Activated B cell treated with CpG ODN at 0.5 μM for 24 hours (primary cell): ENCODE data around the gene SYT1. TPM values are rescaled to one million over a fixed set of nuclear protein-coding genes. Genes with fewer than 3 reads are reported as not detected.

Experiments
- ATAC-seq: fragments of 200-7000 bp; cut with Tn5 transposase; one replicate; pipeline ENCODE4 v1.10.0; 2021; ENCODE audit warnings: low read depth, mild to moderate bottlenecking, moderate library complexity
- CTCF ChIA-PET: fragments of 350-600 bp; sonication (Branson Sonifier 250); formaldehyde crosslinking; loops from one replicate; lab custom pipeline; 2021; ENCODE audit warnings: antibody characterized with exemption; lab: Charles Lee
- POLR2A ChIA-PET: fragments of 350-600 bp; sonication (Branson Sonifier 250); formaldehyde crosslinking; loops from one replicate; lab custom pipeline; 2021; ENCODE audit warnings: antibody characterized with exemption; lab: Charles Lee
- DNase-seq: peaks from one replicate; pipeline ENCODE4 v3.0.0; 2022
- H3K27ac Mint-ChIP-seq: one replicate; pipeline ENCODE4 v1.8.0; 2020; ENCODE audit warnings: mixed read lengths
- H3K27me3 Mint-ChIP-seq: one replicate; pipeline ENCODE4 v1.8.0; 2021; ENCODE audit warnings: mixed read lengths
- H3K36me3 Mint-ChIP-seq: one replicate; pipeline ENCODE4 v1.8.0; 2021; ENCODE audit warnings: low read depth, mixed read lengths
- H3K4me1 Mint-ChIP-seq: one replicate; pipeline ENCODE4 v1.8.0; 2021; ENCODE audit warnings: mixed read lengths
- H3K4me3 Mint-ChIP-seq: one replicate; pipeline ENCODE4 v1.8.0; 2020; ENCODE audit warnings: mild to moderate bottlenecking, mixed read lengths
- H3K9me3 Mint-ChIP-seq: one replicate; pipeline ENCODE4 v1.8.0; 2020; ENCODE audit warnings: mixed read lengths
- intact Hi-C: fragments of 100-400 bp; cut with micrococcal nuclease; formaldehyde crosslinking; loops from one replicate; pipeline ENCODE4 v1.15.1; 2024
- total RNA-seq: library from RNA; stranded (reverse); gene quantifications from 2 replicates; pipeline ENCODE4 v1.2.3, GENCODE V29; 2022
- TF ChIP-seq, protein P1 (sequence below): fragments of 200-600 bp; IDR thresholded peaks from one replicate; pipeline ENCODE4 v1.8.0; 2022; ENCODE audit warnings: antibody characterized with exemption, mild to moderate bottlenecking

The SYT1 gene
- total RNA-seq, 1 donor from 2014 or later: 0.49 TPM

GRCh38 chr12:78878866-78879265 lies 14.3 kb downstream of the SYT1 start:
- H3K4me1 Mint-ChIP-seq: no peaks in the 10 kb centered on the region
- intact Hi-C loops: no loop called here

GRCh38 chr12:78880078-78880477 lies 15.5 kb downstream of the SYT1 start:
- ATAC-seq: no peak

More at GRCh38 chr12:78878866-78879265, 14.3 kb downstream of the SYT1 start:
- POLR2A ChIA-PET: no interaction called here
- no peak overlapping the region for H3K4me3 Mint-ChIP-seq
- CTCF ChIA-PET: no interaction called here
- TF ChIP-seq, protein P1, sequence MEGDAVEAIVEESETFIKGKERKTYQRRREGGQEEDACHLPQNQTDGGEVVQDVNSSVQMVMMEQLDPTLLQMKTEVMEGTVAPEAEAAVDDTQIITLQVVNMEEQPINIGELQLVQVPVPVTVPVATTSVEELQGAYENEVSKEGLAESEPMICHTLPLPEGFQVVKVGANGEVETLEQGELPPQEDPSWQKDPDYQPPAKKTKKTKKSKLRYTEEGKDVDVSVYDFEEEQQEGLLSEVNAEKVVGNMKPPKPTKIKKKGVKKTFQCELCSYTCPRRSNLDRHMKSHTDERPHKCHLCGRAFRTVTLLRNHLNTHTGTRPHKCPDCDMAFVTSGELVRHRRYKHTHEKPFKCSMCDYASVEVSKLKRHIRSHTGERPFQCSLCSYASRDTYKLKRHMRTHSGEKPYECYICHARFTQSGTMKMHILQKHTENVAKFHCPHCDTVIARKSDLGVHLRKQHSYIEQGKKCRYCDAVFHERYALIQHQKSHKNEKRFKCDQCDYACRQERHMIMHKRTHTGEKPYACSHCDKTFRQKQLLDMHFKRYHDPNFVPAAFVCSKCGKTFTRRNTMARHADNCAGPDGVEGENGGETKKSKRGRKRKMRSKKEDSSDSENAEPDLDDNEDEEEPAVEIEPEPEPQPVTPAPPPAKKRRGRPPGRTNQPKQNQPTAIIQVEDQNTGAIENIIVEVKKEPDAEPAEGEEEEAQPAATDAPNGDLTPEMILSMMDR: no peak
- no peak for ATAC-seq
- no peaks in the 10 kb centered on the region for H3K27me3 Mint-ChIP-seq
- H3K36me3 Mint-ChIP-seq: no peaks in the 10 kb centered on the region
- no peaks in the 10 kb centered on the region for H3K9me3 Mint-ChIP-seq
- no peak for DNase-seq
- no peak overlapping the region for H3K27ac Mint-ChIP-seq

DNA sequence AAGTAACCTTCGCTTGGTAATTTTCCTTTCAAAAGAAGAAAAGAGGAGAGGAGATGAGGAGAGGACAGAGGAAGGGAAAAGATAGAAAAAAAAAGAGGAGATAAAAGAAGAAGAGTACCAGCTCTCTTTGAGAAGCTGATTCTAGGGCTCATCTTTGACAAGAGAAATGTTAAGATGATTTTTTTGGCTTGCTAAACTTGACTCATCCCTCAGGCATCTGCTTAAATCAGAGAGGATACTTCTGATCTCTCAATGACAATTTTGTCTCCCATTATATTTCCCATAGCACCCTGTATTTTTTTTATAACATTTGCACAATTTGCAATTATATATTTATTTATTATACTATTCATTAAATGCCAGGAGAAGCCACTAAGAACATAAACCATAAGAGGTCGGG lies 17.1 kb downstream of the SYT1 start:
- no peak overlapping the region for H3K27ac Mint-ChIP-seq
- H3K4me3 Mint-ChIP-seq: no peak overlapping the region
- no peaks in the 10 kb centered on the region for H3K27me3 Mint-ChIP-seq
- no peaks in the 10 kb centered on the region for H3K9me3 Mint-ChIP-seq
- H3K4me1 Mint-ChIP-seq: no peaks in the 10 kb centered on the region
- CTCF ChIA-PET: no interaction called here
- no peak for DNase-seq
- intact Hi-C loops: loop anchor here (10.0 kb wide), 1 partner anchor 303 kb away; no protein-coding TSS in a partner anchor
- POLR2A ChIA-PET: no interaction called here
- H3K36me3 Mint-ChIP-seq: no peaks in the 10 kb centered on the region
- ATAC-seq: no peak
- TF ChIP-seq, protein P1: no peak

More at GRCh38 chr12:78880078-78880477, 15.5 kb downstream of the SYT1 start:
- Mint-ChIP-seq H3K36me3 (no peaks in the 10 kb centered on the region), H3K4me3 (no peak overlapping the region), H3K9me3 (no peaks in the 10 kb centered on the region), H3K27ac (no peak overlapping the region), H3K4me1 (no peaks in the 10 kb centered on the region), H3K27me3 (no peaks in the 10 kb centered on the region)
- CTCF ChIA-PET: no interaction called here
- POLR2A ChIA-PET: no interaction called here
- TF ChIP-seq, protein P1: no peak
- intact Hi-C loops: loop anchor here (10.0 kb wide), 1 partner anchor 305 kb away; no protein-coding TSS in a partner anchor
- no peak for DNase-seq

DNA sequence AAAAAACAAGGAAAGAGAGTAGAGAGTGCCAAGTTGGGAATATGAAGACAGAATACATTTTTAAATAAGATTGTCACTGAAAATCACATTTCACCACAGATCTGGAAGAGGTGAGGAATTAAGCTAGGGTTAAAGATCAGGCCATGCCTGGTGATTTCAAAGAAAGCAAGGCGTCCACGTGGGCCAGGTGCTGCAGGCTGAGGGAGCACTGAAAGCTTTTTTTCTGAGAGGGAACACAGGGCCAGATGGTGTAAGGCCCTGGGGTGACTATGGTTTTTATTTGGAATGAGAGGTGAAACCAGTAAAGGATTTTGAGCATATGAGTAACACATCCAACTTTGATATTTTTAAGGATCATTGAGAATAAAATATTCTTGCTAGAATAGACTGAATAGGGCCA lies 20.9 kb downstream of the SYT1 start:
- ChIA-PET POLR2A (no interaction called here), CTCF (no interaction called here)
- Mint-ChIP-seq H3K27me3 (no peaks in the 10 kb centered on the region), H3K4me3 (no peak overlapping the region), H3K9me3 (no peaks in the 10 kb centered on the region), H3K36me3 (no peaks in the 10 kb centered on the region), H3K27ac (no peak overlapping the region), H3K4me1 (peaks cover 18% of the 10 kb centered on the region)
- ATAC-seq (no peak), DNase-seq (no peak)
- intact Hi-C loops: loop anchor here (5.0 to 10.0 kb wide), 2 partner anchors 299 to 888 kb away; no protein-coding TSS in a partner anchor
- TF ChIP-seq, protein P1: no peak

GRCh38 chr12:78886719-78887407 lies 22.3 kb downstream of the SYT1 start:
- Mint-ChIP-seq H3K4me3 (no peak overlapping the region), H3K36me3 (no peaks in the 10 kb centered on the region), H3K27me3 (no peaks in the 10 kb centered on the region), H3K27ac (no peak overlapping the region), H3K9me3 (no peaks in the 10 kb centered on the region), H3K4me1 (peaks cover 23% of the 10 kb centered on the region)
- DNase-seq (no peak), ATAC-seq (no peak)
- ChIA-PET POLR2A (no interaction called here), CTCF (no interaction called here)
- intact Hi-C loops: loop anchor here (5.0 to 10.0 kb wide), 2 partner anchors 298 to 890 kb away; no protein-coding TSS in a partner anchor
- TF ChIP-seq, protein P1: no peak
